ENCODE measurements around the gene CRYBB1.
A peak's percentile ranks its signal among the peaks of the same experiment; 100 is the strongest.

The CRYBB1 gene

GRCh38 chr22:26599505-26599904 is 18.3 kb downstream of the CRYBB1 start:
- H3K27me3 ChIP-seq (replicated peaks; ENCODE audit: control insufficient read depth, insufficient read depth, low read length), result no peaks in the 10 kb centered on the region
- DNase-seq (ENCODE audit: extremely low read depth, insufficient read length), result no peak
- TF ChIP-seq CTCF (IDR thresholded peaks at IDR 0.05; ENCODE audit: insufficient read depth, low read length, poor library complexity, severe bottlenecking), result no peak
- no peak overlapping the region for H3K4me3 ChIP-seq (replicated peaks; ENCODE audit: low read depth, low read length)
- H3K36me3 ChIP-seq (ENCODE audit: control insufficient read depth, insufficient read depth, low read length), result no peaks in the 10 kb centered on the region

- no peak for DNase-seq (ENCODE audit: extremely low read depth, insufficient read length)
- no peak overlapping the region for H3K4me3 ChIP-seq (replicated peaks; ENCODE audit: low read depth, low read length)
- no peaks in the 10 kb centered on the region for H3K27me3 ChIP-seq (replicated peaks; ENCODE audit: control insufficient read depth, insufficient read depth, low read length)
- no peaks in the 10 kb centered on the region for H3K36me3 ChIP-seq (ENCODE audit: control insufficient read depth, insufficient read depth, low read length)
- TF ChIP-seq CTCF (IDR thresholded peaks at IDR 0.05; ENCODE audit: insufficient read depth, low read length, poor library complexity, severe bottlenecking), result no peak
Measured at GRCh38 chr22:26597480-26597879, 20.3 kb downstream of the CRYBB1 start.

- Histone ChIP-seq H3K4me3 (replicated peaks; ENCODE audit: low read depth, low read length) (no peak overlapping the region), H3K36me3 (ENCODE audit: control insufficient read depth, insufficient read depth, low read length) (no peaks in the 10 kb centered on the region), H3K27me3 (replicated peaks; ENCODE audit: control insufficient read depth, insufficient read depth, low read length) (no peaks in the 10 kb centered on the region)
- no peak for DNase-seq (ENCODE audit: extremely low read depth, insufficient read length)
- no peak for TF ChIP-seq CTCF (IDR thresholded peaks at IDR 0.05; ENCODE audit: insufficient read depth, low read length, poor library complexity, severe bottlenecking)
Measured at GRCh38 chr22:26597026-26597425, 20.8 kb downstream of the CRYBB1 start.

GRCh38 chr22:26593763-26594162 is 24.1 kb downstream of the CRYBB1 start:
- Histone ChIP-seq H3K27me3 (replicated peaks; ENCODE audit: control insufficient read depth, insufficient read depth, low read length) (no peaks in the 10 kb centered on the region), H3K4me3 (replicated peaks; ENCODE audit: low read depth, low read length) (no peak overlapping the region), H3K36me3 (ENCODE audit: control insufficient read depth, insufficient read depth, low read length) (no peaks in the 10 kb centered on the region)
- no peak for DNase-seq (ENCODE audit: extremely low read depth, insufficient read length)
- no peak for TF ChIP-seq CTCF (IDR thresholded peaks at IDR 0.05; ENCODE audit: insufficient read depth, low read length, poor library complexity, severe bottlenecking)

GRCh38 chr22:26592421-26592891 is 25.4 kb downstream of the CRYBB1 start:
- H3K4me3 ChIP-seq (replicated peaks; ENCODE audit: low read depth, low read length), result no peak overlapping the region
- H3K27me3 ChIP-seq (replicated peaks; ENCODE audit: control insufficient read depth, insufficient read depth, low read length), result no peaks in the 10 kb centered on the region
- no peaks in the 10 kb centered on the region for H3K36me3 ChIP-seq (ENCODE audit: control insufficient read depth, insufficient read depth, low read length)
- no peak for TF ChIP-seq CTCF (IDR thresholded peaks at IDR 0.05; ENCODE audit: insufficient read depth, low read length, poor library complexity, severe bottlenecking)
- peak; percentile 46 for DNase-seq (ENCODE audit: extremely low read depth, insufficient read length)
